ENCODE results near the gene ACBD6.

DNA sequence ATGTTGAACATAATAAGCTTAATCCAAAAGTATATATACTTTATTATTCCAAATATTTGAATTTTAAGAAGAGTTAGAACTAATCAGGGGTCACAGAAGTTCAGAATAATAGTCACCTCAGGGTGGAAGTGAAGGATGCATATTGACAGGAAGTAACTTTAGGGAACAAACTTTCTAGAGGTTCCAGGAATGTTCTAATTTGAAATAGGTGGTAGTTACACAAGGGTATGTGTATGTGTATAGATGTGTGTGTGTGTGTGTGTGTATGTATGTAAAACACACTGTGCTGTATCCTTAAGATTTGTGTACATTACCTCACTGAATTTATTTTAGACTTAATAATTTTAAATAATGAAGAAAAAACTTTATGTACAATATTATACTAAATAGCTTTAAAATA, 110.4 kb downstream of the ACBD6 start:
- TF ChIP-seq, protein P1, sequence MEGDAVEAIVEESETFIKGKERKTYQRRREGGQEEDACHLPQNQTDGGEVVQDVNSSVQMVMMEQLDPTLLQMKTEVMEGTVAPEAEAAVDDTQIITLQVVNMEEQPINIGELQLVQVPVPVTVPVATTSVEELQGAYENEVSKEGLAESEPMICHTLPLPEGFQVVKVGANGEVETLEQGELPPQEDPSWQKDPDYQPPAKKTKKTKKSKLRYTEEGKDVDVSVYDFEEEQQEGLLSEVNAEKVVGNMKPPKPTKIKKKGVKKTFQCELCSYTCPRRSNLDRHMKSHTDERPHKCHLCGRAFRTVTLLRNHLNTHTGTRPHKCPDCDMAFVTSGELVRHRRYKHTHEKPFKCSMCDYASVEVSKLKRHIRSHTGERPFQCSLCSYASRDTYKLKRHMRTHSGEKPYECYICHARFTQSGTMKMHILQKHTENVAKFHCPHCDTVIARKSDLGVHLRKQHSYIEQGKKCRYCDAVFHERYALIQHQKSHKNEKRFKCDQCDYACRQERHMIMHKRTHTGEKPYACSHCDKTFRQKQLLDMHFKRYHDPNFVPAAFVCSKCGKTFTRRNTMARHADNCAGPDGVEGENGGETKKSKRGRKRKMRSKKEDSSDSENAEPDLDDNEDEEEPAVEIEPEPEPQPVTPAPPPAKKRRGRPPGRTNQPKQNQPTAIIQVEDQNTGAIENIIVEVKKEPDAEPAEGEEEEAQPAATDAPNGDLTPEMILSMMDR (IDR thresholded peaks at IDR 0.05) = no peak
- TF ChIP-seq POLR2AphosphoS5 (IDR thresholded peaks at IDR 0.05) (no peak), POLR2A (IDR thresholded peaks at IDR 0.05) (no peak)

Data from stomach (tissue), 4 donors.